Upper lobe of right lung (tissue), 1 donor: ENCODE data around the gene MAP4K4. TPM values are rescaled to one million over a fixed set of nuclear protein-coding genes. Genes with fewer than 3 reads are reported as not detected.

Experiments
- ATAC-seq: fragments of 200-7000 bp; cut with Tn5 transposase; one replicate; pipeline ENCODE4 v1.9.1; 2020; ENCODE audit warnings: mild to moderate bottlenecking, moderate library complexity
- DNase-seq: peaks from one replicate; pipeline ENCODE4 v3.0.0-alpha.2; 2020
- H3K27ac ChIP-seq: fragments of 200-600 bp; one replicate; pipeline ENCODE4 v1.8.0; 2022
- H3K27me3 ChIP-seq: fragments of 200-600 bp; one replicate; pipeline ENCODE4 v1.8.0; 2022; ENCODE audit warnings: mild to moderate bottlenecking
- H3K36me3 ChIP-seq: fragments of 200-600 bp; one replicate; pipeline ENCODE4 v1.8.0; 2022
- H3K4me1 ChIP-seq: fragments of 200-600 bp; one replicate; pipeline ENCODE4 v1.8.0; 2022
- H3K4me3 ChIP-seq: fragments of 200-600 bp; one replicate; pipeline ENCODE4 v1.8.0; 2022; ENCODE audit warnings: mild to moderate bottlenecking
- H3K9me3 ChIP-seq: fragments of 200-600 bp; one replicate; pipeline ENCODE4 v1.8.0; 2022
- intact Hi-C: fragments of 100-400 bp; cut with DNase I; formaldehyde crosslinking; loops from one replicate; pipeline ENCODE4 v1.11.0; 2022
- total RNA-seq: library from RNA; stranded (reverse); fragmentation: NEBNext Ultra II Directional; extraction: Animal tissue kit (Norgen Biotek cat#: 25700); gene quantifications from one replicate; pipeline ENCODE4 v1.2.1, GENCODE V29; 2021
- TF ChIP-seq, protein P1 (sequence below): fragments of 200-600 bp; IDR thresholded peaks from one replicate; pipeline ENCODE4 v1.8.0; 2022; ENCODE audit warnings: antibody characterized with exemption
- donor health status: DM: no; HTN: yes; CAD: no; lungs with severe emphysema.

Gene MAP4K4
- total RNA-seq, 1 donor from 2014 or later = 88.7 TPM

DNA sequence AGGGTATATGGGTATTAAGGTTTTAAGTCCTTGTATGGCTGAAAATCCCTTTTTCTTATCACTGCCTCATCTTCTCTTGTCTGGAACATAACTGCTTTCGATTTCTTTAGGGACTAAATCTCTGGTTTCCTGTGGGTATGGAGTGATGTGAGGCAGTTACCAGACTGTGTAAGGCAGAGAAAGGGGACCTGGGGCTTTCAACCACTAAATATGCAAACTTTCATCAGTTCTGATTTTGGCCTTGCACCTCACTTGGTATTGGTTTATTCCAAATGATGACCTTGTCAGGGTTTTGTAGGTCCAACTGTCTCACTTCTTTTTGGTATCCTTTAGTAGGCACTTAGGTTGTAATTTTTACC, 9.3 kb downstream of the MAP4K4 start:
- intact Hi-C loops = no loop called here
- TF ChIP-seq, protein P1, sequence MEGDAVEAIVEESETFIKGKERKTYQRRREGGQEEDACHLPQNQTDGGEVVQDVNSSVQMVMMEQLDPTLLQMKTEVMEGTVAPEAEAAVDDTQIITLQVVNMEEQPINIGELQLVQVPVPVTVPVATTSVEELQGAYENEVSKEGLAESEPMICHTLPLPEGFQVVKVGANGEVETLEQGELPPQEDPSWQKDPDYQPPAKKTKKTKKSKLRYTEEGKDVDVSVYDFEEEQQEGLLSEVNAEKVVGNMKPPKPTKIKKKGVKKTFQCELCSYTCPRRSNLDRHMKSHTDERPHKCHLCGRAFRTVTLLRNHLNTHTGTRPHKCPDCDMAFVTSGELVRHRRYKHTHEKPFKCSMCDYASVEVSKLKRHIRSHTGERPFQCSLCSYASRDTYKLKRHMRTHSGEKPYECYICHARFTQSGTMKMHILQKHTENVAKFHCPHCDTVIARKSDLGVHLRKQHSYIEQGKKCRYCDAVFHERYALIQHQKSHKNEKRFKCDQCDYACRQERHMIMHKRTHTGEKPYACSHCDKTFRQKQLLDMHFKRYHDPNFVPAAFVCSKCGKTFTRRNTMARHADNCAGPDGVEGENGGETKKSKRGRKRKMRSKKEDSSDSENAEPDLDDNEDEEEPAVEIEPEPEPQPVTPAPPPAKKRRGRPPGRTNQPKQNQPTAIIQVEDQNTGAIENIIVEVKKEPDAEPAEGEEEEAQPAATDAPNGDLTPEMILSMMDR = no peak
- DNase-seq = no peak
- H3K36me3 ChIP-seq = no peaks in the 10 kb centered on the region
- no peak overlapping the region for H3K4me3 ChIP-seq
- no peak overlapping the region for H3K27ac ChIP-seq
- no peaks in the 10 kb centered on the region for H3K9me3 ChIP-seq
- no peak for ATAC-seq
- peaks cover 63% of the 10 kb centered on the region for H3K4me1 ChIP-seq
- H3K27me3 ChIP-seq = no peaks in the 10 kb centered on the region

DNA sequence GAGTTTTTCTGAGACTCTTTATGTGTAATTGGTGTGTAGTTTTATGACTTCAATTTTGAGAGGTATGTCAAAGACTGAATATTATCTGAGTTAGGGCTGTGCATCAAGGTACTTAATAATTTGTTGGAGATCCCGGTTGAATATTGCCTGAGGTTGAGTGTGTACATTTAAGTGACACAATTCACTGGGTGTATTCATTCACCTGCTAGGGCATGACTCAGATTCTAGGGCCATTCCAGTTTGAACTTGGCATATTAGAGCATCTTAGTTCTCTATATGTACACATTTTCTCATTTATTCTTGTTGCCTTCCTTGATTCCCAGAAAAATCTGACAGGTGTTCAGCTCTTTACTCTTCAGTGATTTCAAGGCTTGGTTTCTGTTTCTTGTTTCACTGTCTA, 12.5 kb downstream of the MAP4K4 start:
- ATAC-seq (no peak), DNase-seq (no peak)
- no peak overlapping the region for H3K4me3 ChIP-seq
- no peaks in the 10 kb centered on the region for H3K27me3 ChIP-seq
- no peaks in the 10 kb centered on the region for H3K9me3 ChIP-seq
- intact Hi-C loops = no loop called here
- H3K27ac ChIP-seq = no peak overlapping the region
- peaks cover 50% of the 10 kb centered on the region for H3K4me1 ChIP-seq
- no peaks in the 10 kb centered on the region for H3K36me3 ChIP-seq
- TF ChIP-seq, protein P1 = no peak

DNA sequence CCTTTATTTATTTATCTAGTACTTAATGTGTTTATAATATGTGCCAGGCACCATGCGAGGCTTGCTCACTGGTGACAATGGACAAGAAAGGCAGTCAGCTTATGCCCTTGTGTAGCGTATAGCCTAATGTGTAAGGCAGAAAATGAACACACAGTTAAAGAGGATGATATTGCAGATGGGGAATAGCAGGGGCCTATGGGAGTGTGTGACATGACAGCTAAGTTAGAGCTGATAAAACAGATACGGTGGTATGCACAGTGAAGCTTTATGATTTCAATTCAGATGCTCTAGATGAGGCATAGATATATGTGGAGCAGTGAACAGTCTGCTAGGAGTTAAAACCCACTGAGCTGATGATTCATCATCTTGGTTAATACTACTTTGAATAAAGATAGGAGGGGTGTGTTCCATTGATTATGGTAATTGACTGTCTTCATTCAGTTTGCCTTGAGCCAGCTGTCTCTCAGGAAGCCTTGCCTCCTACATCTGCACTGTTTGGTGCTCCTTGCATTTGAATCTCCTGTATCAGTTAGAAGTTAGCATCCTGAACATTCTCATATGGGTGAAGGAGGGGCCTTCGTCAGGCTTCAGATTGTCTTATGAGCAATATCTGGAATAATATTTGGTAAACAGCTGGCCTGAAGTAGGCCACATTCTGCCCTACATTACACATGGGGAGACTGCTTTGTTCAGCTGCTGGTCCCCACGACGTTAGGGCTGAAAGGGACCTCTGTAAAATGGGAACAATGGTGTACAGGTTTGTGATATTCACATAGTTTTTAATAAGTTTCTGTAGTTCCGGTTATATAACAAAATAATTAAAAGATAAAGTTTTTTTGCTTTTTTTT, 13.2 kb downstream of the MAP4K4 start:
- H3K4me1 ChIP-seq = peaks cover 43% of the 10 kb centered on the region
- peak; percentile 41 for ATAC-seq
- H3K27ac ChIP-seq = no peak overlapping the region
- intact Hi-C loops = no loop called here
- no peak for DNase-seq
- TF ChIP-seq, protein P1 = no peak
- no peaks in the 10 kb centered on the region for H3K36me3 ChIP-seq
- no peaks in the 10 kb centered on the region for H3K27me3 ChIP-seq
- no peak overlapping the region for H3K4me3 ChIP-seq
- H3K9me3 ChIP-seq = no peaks in the 10 kb centered on the region

DNA sequence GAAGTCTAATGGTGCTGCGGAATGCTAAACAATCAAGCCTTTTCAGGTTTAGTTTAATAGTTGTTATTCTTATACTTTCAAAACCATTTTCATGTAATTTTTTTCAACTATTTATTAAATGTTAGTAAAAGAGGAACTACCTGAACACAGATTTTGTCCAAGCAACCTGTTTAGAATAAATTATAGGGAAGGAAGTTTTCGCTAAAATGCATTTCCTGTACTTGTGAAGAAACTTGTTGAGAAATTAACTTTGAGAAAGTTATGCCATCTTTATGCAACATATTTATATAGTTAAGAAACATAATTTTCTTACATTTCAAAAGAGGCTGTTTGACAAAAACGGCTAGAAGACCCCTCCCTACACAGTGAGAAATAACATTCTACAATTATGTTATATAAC, 16.6 kb downstream of the MAP4K4 start:
- no peak for DNase-seq
- TF ChIP-seq, protein P1 = no peak
- H3K36me3 ChIP-seq = no peaks in the 10 kb centered on the region
- no peak overlapping the region for H3K4me3 ChIP-seq
- no peak for ATAC-seq
- no peaks in the 10 kb centered on the region for H3K27me3 ChIP-seq
- intact Hi-C loops = no loop called here
- H3K27ac ChIP-seq = no peak overlapping the region
- H3K9me3 ChIP-seq = no peaks in the 10 kb centered on the region
- peaks cover 38% of the 10 kb centered on the region for H3K4me1 ChIP-seq

DNA sequence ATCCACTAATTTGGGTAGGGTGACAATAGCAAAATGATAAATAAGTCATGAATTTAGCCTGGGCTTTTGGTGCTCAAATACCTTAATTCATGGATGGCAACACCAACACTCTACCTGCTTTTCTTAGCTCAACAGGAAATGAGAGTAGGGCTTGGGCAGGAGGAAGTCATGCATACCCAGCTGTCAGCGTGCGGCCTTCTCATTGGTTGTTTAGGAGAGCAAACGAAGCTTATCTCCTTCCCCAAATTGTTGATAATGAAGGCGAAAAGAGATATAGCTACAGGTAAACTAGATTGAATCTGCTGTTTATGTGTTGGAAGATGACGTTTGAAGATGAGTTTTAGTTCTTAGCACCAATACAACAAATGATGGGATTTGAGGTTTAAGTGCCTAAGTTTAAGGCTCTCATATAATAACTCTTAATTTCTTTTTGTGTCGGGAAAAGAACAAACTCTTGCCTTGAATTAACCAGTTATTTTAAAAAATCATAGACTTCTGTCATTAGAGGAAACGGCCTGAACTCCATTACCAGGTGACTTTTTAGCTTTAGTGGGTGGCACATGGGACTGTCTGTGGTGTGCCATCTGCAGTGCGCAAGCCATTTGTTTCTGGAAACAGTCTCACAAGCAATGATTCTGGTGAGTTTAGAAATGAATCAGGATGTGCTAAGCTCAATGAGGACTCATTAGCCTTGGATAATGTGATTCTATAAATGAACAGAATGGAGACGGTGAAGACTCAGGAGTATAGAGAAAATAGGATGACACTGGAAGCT, 19.8 kb downstream of the MAP4K4 start:
- peaks cover 13% of the 10 kb centered on the region for H3K4me1 ChIP-seq
- ATAC-seq (peak; percentile 33), DNase-seq (no peak)
- no peaks in the 10 kb centered on the region for H3K9me3 ChIP-seq
- TF ChIP-seq, protein P1 = no peak
- intact Hi-C loops = no loop called here
- no peaks in the 10 kb centered on the region for H3K36me3 ChIP-seq
- H3K27me3 ChIP-seq = no peaks in the 10 kb centered on the region
- H3K27ac ChIP-seq = no peak overlapping the region
- no peak overlapping the region for H3K4me3 ChIP-seq
